Thyroid gland (tissue), 4 donors: Measurements from ENCODE around the gene ARL6IP4. TPM values are rescaled to one million over a fixed set of nuclear protein-coding genes. Genes with fewer than 3 reads are reported as not detected.

Source experiments
- DNase-seq, 2 donors: peaks; one replicate each; pipeline ENCODE4 v3.0.0-alpha.2; 2019
- H3K27ac ChIP-seq, 3 donors: fragments of 200-600 bp; sonication (generic); 1 replicate in 2 of 3; 2 replicates in 1 of 3; pipeline ENCODE4 v1.5.1; 2016 to 2019; ENCODE audit warnings: mild to moderate bottlenecking in 1 of 3, moderate library complexity in 1 of 3
- H3K27me3 ChIP-seq: fragments of 200-600 bp; sonication (generic); one replicate; pipeline ENCODE4 v1.5.1; 2019
- H3K36me3 ChIP-seq, 2 donors: fragments of 200-600 bp; sonication (generic); one replicate each; pipeline ENCODE4 v1.5.1; 2016 to 2019
- H3K4me1 ChIP-seq, 2 donors: fragments of 200-600 bp; sonication (generic); one replicate each; pipeline ENCODE4 v1.5.1; 2017 to 2019
- H3K4me3 ChIP-seq, 3 donors: fragments of 200-600 bp; sonication (generic); replicated peaks in 1 of 3; 1 replicate in 2 of 3; 2 replicates in 1 of 3; pipeline ENCODE4 v1.5.1; 2016; ENCODE audit warnings: mild to moderate bottlenecking in 1 of 3
- H3K9me3 ChIP-seq: fragments of 200-600 bp; sonication (generic); one replicate; pipeline ENCODE4 v1.5.1; 2017
- POLR2A ChIP-seq, 2 donors: fragments of 450-650 bp; IDR thresholded peaks; one replicate each; pipeline ENCODE4 v1.6.1; 2017; ENCODE audit warnings: antibody characterized with exemption in 2 of 2, mild to moderate bottlenecking in 2 of 2, moderate library complexity in 1 of 2
- WGBS, 2 donors: methylation state at CpG; one replicate each; pipeline ENCODE4 v1.1.5; 2017; 5-methylcytosine and 5-hydroxymethylcytosine counted together
- intact Hi-C: fragments of 100-400 bp; cut with DNase I; formaldehyde crosslinking; loops from one replicate; pipeline ENCODE4 v1.15.1; 2023
- total RNA-seq, 4 donors: library from RNA; depleted of rRNA; stranded (reverse); fragments of >200 nt; gene quantifications; one replicate each; pipeline ENCODE4 v1.2.3, GENCODE V29; 2016
- TF ChIP-seq, protein P1 (sequence below), 6 experiments: fragments of 200-600 bp in 3 of 6; fragments of 450-650 bp in 3 of 6; sonication (generic) in 3 of 6; IDR thresholded peaks; one replicate each; pipeline ENCODE4 v1.5.1; 2016 to 2019; ENCODE audit warnings: antibody characterized with exemption in 6 of 6, mild to moderate bottlenecking in 2 of 6, inconsistent platforms in 1 of 6, moderate library complexity in 1 of 6

The ARL6IP4 gene
- total RNA-seq, 4 donors from 2014 or later, result 210 to 281 (median 262) TPM

DNA sequence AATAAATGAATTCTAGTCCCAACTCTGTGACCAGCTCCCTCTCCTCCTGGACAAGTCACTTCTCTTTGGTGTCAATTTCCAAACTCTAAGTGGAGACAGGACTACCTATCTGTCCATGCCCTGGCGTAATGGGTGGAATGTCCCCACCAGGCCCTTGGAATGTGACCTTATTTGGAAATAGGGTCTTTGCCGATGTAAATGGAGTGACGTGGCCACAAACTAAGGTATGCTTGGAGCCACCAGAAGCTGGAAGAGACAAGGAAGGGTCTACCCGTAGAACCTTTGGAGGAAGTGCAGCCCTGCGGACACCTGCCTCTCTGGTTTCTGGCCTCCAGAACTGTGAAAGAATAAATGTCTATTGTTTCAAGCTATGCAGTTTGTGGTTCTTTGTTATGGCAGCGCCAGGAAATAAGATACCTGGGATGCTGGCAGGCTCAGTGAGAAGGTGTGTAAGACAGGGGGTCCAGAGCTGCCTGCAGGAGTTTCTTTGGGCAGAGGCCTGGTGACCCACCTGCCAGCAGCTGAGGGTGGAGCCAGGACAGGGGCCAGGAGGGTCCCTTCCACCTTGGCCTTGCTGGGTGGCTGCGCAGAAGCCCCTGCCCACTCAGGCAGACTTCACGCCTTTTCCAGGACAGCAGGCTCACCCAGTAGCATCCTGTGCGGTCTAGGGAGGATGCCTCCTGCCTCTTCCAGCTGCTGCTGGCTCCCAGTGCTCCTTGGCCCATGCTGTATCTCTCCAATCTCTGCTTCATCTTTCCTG is 45.8 kb downstream of the ARL6IP4 start:
- H3K4me1 ChIP-seq, result peaks cover 0 to 16% of the 10 kb centered on the region in 2 donors
- TF ChIP-seq POLR2A (IDR thresholded peaks at IDR 0.05), result no peak
- TF ChIP-seq, protein P1, sequence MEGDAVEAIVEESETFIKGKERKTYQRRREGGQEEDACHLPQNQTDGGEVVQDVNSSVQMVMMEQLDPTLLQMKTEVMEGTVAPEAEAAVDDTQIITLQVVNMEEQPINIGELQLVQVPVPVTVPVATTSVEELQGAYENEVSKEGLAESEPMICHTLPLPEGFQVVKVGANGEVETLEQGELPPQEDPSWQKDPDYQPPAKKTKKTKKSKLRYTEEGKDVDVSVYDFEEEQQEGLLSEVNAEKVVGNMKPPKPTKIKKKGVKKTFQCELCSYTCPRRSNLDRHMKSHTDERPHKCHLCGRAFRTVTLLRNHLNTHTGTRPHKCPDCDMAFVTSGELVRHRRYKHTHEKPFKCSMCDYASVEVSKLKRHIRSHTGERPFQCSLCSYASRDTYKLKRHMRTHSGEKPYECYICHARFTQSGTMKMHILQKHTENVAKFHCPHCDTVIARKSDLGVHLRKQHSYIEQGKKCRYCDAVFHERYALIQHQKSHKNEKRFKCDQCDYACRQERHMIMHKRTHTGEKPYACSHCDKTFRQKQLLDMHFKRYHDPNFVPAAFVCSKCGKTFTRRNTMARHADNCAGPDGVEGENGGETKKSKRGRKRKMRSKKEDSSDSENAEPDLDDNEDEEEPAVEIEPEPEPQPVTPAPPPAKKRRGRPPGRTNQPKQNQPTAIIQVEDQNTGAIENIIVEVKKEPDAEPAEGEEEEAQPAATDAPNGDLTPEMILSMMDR (IDR thresholded peaks at IDR 0.05), result no peak
- no peak for DNase-seq
- H3K27ac ChIP-seq, result no peak overlapping the region
- no peaks in the 10 kb centered on the region for H3K9me3 ChIP-seq
- no peak overlapping the region for H3K4me3 ChIP-seq
- intact Hi-C loops, result no loop called here
- H3K27me3 ChIP-seq, result no peaks in the 10 kb centered on the region
- H3K36me3 ChIP-seq, result no peaks in the 10 kb centered on the region
- 91 to 95% methylated on average over 9 of the region's 9 CpGs for WGBS, 2 donors

DNA sequence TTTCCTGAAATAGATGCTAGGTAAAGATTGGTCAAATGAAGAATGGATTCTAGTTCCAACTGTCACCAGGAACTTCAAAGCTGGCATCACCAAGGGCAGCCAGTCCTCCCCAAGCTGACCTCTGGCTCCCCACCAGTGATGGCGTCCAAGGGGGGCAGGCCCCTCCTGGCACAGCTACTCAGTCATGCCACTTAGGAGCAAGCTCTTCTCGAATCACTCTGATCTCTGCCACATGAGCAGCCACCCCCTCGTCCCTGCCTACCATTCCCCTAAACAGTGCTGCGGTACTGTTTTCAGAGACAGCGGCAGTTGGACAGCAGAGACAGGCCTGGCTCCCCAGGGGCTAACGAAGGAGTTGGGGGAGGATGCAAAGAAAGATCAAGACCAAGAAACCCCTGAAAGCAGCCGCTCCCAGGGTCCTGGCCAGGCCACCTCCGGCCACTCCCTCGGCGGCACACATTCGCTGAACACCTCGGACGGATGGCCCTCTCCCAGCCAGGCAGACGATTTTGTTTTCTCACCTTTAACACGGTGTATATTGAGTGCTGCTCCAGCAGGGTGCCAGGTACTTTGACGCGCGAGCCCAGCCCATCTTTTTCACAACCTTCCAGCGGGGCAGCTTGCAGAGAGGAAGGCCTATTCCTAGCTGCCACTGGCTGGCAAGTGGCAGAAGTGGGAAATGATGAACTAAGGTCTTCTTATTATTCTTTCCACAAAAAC is 47.4 kb downstream of the ARL6IP4 start:
- WGBS, 2 donors, result 40 to 51% methylated on average over 9 to 19 of the region's 19 CpGs
- Histone ChIP-seq H3K4me3 (no peak overlapping the region), H3K27ac (no peak overlapping the region), H3K9me3 (no peaks in the 10 kb centered on the region), H3K27me3 (no peaks in the 10 kb centered on the region), H3K4me1 (peaks cover 0 to 23% of the 10 kb centered on the region in 2 donors), H3K36me3 (no peaks in the 10 kb centered on the region)
- intact Hi-C loops, result no loop called here
- DNase-seq, result peak; percentile 43 to 71
- no peak for TF ChIP-seq POLR2A (IDR thresholded peaks at IDR 0.05)
- TF ChIP-seq, protein P1 (IDR thresholded peaks at IDR 0.05), result no peak

DNA sequence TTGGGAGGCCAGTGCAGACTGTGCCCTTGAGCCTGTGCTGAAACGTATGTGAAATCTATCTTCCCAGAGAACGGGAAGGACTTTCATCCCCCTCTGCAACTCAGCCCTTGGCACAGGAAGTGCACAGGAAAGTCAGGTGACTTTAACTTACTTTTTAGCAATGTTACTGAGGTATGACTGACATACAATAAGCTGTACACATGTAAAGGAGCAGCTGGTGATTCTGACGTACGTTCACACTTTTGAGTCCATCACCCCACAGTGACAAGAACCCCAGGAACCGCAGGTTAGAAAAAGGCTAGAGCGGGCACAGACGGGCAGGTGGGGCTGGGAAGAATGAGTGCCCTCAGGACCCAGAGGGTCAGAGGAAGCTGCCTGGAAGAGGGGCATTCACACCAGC is 48.0 kb downstream of the ARL6IP4 start:
- 83 to 87% methylated on average over 7 of the region's 7 CpGs for WGBS, 2 donors
- TF ChIP-seq, protein P1 (IDR thresholded peaks at IDR 0.05), result no peak
- TF ChIP-seq POLR2A (IDR thresholded peaks at IDR 0.05), result no peak
- DNase-seq, result no peak
- Histone ChIP-seq H3K4me3 (no peak overlapping the region), H3K4me1 (peaks cover 0 to 29% of the 10 kb centered on the region in 2 donors), H3K27me3 (no peaks in the 10 kb centered on the region), H3K36me3 (no peaks in the 10 kb centered on the region), H3K27ac (no peak overlapping the region), H3K9me3 (no peaks in the 10 kb centered on the region)
- intact Hi-C loops, result no loop called here

DNA sequence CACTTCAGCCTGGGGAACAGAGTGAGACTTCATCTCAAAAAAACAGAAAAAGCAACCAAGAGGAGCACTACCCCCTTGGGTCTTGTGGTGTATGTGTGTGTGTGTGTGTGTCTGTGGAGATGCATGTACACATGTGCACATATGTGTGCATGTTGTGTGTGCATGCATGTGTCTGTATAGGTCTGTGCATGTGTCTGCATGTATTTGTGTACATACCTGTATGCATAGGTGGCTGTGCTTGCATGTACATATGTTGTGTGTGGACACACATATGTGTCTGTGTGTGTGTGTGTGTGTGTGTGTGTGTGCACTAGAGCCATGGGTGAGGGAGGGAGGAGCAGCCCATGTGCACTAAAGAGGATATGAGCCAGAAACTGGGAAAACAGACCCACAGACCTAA is 49.1 kb downstream of the ARL6IP4 start:
- Histone ChIP-seq H3K27me3 (no peaks in the 10 kb centered on the region), H3K9me3 (no peaks in the 10 kb centered on the region), H3K27ac (no peak overlapping the region), H3K4me3 (no peak overlapping the region), H3K36me3 (no peaks in the 10 kb centered on the region), H3K4me1 (peaks cover 0 to 30% of the 10 kb centered on the region in 2 donors)
- DNase-seq, result no peak
- intact Hi-C loops, result no loop called here
- TF ChIP-seq, protein P1 (IDR thresholded peaks at IDR 0.05), result no peak
- no peak for TF ChIP-seq POLR2A (IDR thresholded peaks at IDR 0.05)

DNA sequence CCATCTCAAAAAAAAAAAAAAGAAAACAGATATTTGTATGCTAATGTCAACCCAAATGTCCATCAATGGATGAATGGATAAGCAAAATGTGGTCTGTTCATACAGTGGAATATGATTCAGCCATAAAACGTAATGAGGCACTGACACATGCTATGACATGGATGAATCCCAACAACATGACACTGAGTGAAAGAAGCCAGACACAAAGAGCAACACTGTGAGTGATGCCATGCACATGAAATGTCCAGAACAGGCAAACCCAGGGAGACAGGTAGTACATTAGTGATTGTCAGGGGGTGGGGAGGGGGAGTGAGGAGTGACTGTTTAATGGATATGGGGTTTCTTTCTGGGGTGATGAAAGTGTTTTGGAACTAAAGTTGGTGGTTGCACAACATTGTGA is 50.2 kb downstream of the ARL6IP4 start:
- H3K4me3 ChIP-seq, result no peak overlapping the region
- no peaks in the 10 kb centered on the region for H3K9me3 ChIP-seq
- DNase-seq, result no peak
- H3K36me3 ChIP-seq, result no peaks in the 10 kb centered on the region
- peaks cover 0 to 30% of the 10 kb centered on the region in 2 donors for H3K4me1 ChIP-seq
- H3K27me3 ChIP-seq, result no peaks in the 10 kb centered on the region
- 81 to 90% methylated on average over 1 of the region's 1 CpG for WGBS, 2 donors
- no peak for TF ChIP-seq POLR2A (IDR thresholded peaks at IDR 0.05)
- TF ChIP-seq, protein P1 (IDR thresholded peaks at IDR 0.05), result no peak
- intact Hi-C loops, result no loop called here
- H3K27ac ChIP-seq, result no peak overlapping the region
